Keratinocyte (primary cell): ENCODE measurements around the gene RETSAT.
"Not testable (repeated sequence)": the region's sequence is repeated elsewhere in the genome, so short reads cannot be mapped to it uniquely, and the experiment has no call there.

Source experiments
- EZH2 ChIP-seq: IDR thresholded peaks from one replicate; pipeline ENCODE4 v1.6.1; 2012; ENCODE audit warnings: inconsistent platforms, mild to moderate bottlenecking, low read length, moderate library complexity
- TF ChIP-seq, protein P1 (sequence below), 3 experiments: IDR thresholded peaks in 1 of 3; conservative IDR thresholded peaks in 1 of 3; optimal IDR thresholded peaks in 1 of 3; 2 replicates in 2 of 3; 3 replicates in 1 of 3; pipeline versions ENCODE3 to v1.5.1; 2011; ENCODE audit warnings: low read length in 3 of 3, mild to moderate bottlenecking in 3 of 3, moderate library complexity in 2 of 3, control low read depth in 1 of 3, inconsistent platforms in 1 of 3; ENCODE audit not compliant: insufficient read depth in 2 of 3; ENCODE audit errors: extremely low read depth in 1 of 3

DNA sequence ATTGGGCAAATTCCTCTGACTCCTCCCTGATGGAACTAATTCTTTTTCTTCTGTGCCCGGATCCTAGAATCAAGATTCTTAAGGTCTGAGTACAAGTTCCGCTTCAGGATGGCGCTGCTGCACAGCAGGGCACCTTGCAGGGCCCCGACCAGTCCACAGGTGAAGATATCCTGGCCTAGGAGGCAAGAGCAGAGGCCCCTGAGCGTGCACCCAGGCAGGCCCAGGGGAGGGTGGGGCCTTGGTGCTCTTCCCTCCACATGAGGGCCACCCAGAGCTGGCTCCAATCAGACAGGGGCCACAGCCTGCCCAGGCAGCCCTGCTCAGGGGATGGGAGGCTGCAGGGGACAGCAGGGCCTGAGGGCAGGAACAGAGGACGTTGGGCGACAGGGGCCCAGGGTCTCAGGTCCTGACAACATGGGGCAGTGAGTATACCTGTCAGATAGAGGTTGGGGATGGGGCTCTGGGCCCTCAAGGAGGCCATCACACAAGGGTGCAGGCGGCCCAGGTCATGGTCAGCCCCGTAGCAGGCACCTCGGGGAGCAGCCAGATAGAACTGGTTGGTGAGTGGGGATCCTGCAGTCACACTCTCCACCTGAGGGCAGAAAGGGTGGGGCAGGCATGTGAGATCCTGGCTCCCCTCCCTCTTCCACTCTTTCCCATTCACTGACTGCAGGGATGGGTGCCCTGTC lies 11.0 kb downstream of the RETSAT start:
- not testable (repeated sequence) for TF ChIP-seq EZH2
- TF ChIP-seq, protein P1, sequence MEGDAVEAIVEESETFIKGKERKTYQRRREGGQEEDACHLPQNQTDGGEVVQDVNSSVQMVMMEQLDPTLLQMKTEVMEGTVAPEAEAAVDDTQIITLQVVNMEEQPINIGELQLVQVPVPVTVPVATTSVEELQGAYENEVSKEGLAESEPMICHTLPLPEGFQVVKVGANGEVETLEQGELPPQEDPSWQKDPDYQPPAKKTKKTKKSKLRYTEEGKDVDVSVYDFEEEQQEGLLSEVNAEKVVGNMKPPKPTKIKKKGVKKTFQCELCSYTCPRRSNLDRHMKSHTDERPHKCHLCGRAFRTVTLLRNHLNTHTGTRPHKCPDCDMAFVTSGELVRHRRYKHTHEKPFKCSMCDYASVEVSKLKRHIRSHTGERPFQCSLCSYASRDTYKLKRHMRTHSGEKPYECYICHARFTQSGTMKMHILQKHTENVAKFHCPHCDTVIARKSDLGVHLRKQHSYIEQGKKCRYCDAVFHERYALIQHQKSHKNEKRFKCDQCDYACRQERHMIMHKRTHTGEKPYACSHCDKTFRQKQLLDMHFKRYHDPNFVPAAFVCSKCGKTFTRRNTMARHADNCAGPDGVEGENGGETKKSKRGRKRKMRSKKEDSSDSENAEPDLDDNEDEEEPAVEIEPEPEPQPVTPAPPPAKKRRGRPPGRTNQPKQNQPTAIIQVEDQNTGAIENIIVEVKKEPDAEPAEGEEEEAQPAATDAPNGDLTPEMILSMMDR (optimal IDR thresholded peaks at IDR 0.05 in 1 of 3, IDR thresholded peaks at IDR 0.05 in 1 of 3, conservative IDR thresholded peaks at IDR 0.05 in 1 of 3; ENCODE audit: extremely low read depth in 1 of 3, insufficient read depth in 2 of 3, low read length in 3 of 3): not testable (repeated sequence)
